Body of pancreas (tissue), 4 donors: ENCODE data around the gene TEPSIN.

ENCODE experiments used
- CTCF ChIP-seq, 7 experiments: fragments of 450-650 bp in 4 of 7; fragments of 200-600 bp in 3 of 7; sonication (generic) in 3 of 7; IDR thresholded peaks; one replicate each; pipeline ENCODE4 v1.5.1; 2016 to 2019; ENCODE audit warnings: antibody characterized with exemption in 7 of 7
- POLR2A ChIP-seq, 3 donors: fragments of 450-650 bp; IDR thresholded peaks; one replicate each; pipeline ENCODE4 v1.6.1; 2016; ENCODE audit warnings: antibody characterized with exemption in 3 of 3, mild to moderate bottlenecking in 2 of 3

GRCh38 chr17:81282141-81282540 lies 43.3 kb upstream of the TEPSIN start:
- TF ChIP-seq POLR2A (IDR thresholded peaks at IDR 0.05) (no peak), CTCF (IDR thresholded peaks at IDR 0.05) (no peak)
